IMR-90 (cell line): ENCODE measurements around the gene ABCA12. TPM values are rescaled to one million over a fixed set of nuclear protein-coding genes. Genes with fewer than 3 reads are reported as not detected.
A peak's percentile ranks its signal among the peaks of the same experiment; 100 is the strongest.

ENCODE experiments used
- ATAC-seq: fragments of 200-7000 bp; cut with Tn5 transposase; 2 replicates; pipeline ENCODE4 v1.9.1; 2020; ENCODE audit warnings: low read depth, mild to moderate bottlenecking, moderate library complexity
- BruUV-seq: library from RNA; stranded (reverse); fragments of 400-500 nt; replicated peaks from 2 replicates; lab custom pipeline; 2021; lab: Mats Ljungman, UMichigan
- CTCF ChIA-PET: fragments of 300-600 bp; formaldehyde crosslinking; extraction: SDS; loops from one replicate; lab custom pipeline; 2021; ENCODE audit warnings: antibody characterized with exemption; lab: Yijun Ruan, JAX
- POLR2A ChIA-PET: fragments of 300-600 bp; sonication (Branson Sonifier 250); formaldehyde crosslinking; loops from one replicate; lab custom pipeline; 2022; ENCODE audit warnings: antibody characterized with exemption; ENCODE audit not compliant: unreplicated experiment; lab: Charles Lee
- DNase-seq: peaks from one replicate; pipeline ENCODE4 v3.0.0; 2013
- H2AFZ ChIP-seq: replicated peaks from 2 replicates; pipeline ENCODE3; 2013; ENCODE audit warnings: low read length, mild to moderate bottlenecking; ENCODE audit not compliant: poor library complexity
- H2AK5ac ChIP-seq: 2 replicates; pipeline ENCODE4 v1.6.1; 2013; ENCODE audit warnings: low read depth, low read length, inconsistent platforms
- H2AK9ac ChIP-seq: replicated peaks from 2 replicates; pipeline ENCODE3; 2013; ENCODE audit warnings: mild to moderate bottlenecking, low read depth, low read length, moderate library complexity; ENCODE audit not compliant: poor library complexity
- H2BK120ac ChIP-seq: 2 replicates; pipeline ENCODE4 v1.6.1; 2013; ENCODE audit warnings: low read depth, low read length, inconsistent platforms
- H2BK15ac ChIP-seq: 3 replicates; pipeline ENCODE4 v1.6.1; 2013; ENCODE audit warnings: low read depth, low read length, inconsistent platforms
- H2BK20ac ChIP-seq: 2 replicates; pipeline ENCODE4 v1.6.1; 2013; ENCODE audit warnings: low read depth, mild to moderate bottlenecking, inconsistent platforms, low read length, moderate library complexity
- H2BK5ac ChIP-seq: 2 replicates; pipeline ENCODE4 v1.6.1; 2013; ENCODE audit warnings: mild to moderate bottlenecking, low read depth, low read length, inconsistent platforms; ENCODE audit not compliant: poor library complexity, severe bottlenecking
- H3K14ac ChIP-seq: replicated peaks from 2 replicates; pipeline ENCODE4 v1.6.1; 2013; ENCODE audit warnings: low read depth, low read length, inconsistent platforms
- H3K18ac ChIP-seq: 2 replicates; pipeline ENCODE4 v1.6.1; 2013; ENCODE audit warnings: low read depth, low read length, control low read depth
- H3K23ac ChIP-seq: 2 replicates; pipeline ENCODE4 v1.6.1; 2013; ENCODE audit warnings: low read depth, low read length, inconsistent platforms
- H3K27ac ChIP-seq: 2 replicates; pipeline ENCODE4 v1.5.1; 2013; ENCODE audit warnings: mild to moderate bottlenecking, control low read depth, low read length; ENCODE audit not compliant: insufficient read depth
- H3K27me3 ChIP-seq: 2 replicates; pipeline ENCODE4 v1.6.1; 2013; ENCODE audit warnings: low read length; ENCODE audit not compliant: control insufficient read depth, insufficient read depth
- H3K36me3 ChIP-seq: 2 replicates; pipeline ENCODE4 v1.6.1; 2013; ENCODE audit warnings: low read length, mixed read lengths; ENCODE audit not compliant: control insufficient read depth, insufficient read depth
- H3K4ac ChIP-seq: 2 replicates; pipeline ENCODE4 v1.6.1; 2013; ENCODE audit warnings: low read depth, low read length, inconsistent platforms
- H3K4me1 ChIP-seq: 2 replicates; pipeline ENCODE4 v1.6.1; 2013; ENCODE audit warnings: low read length, mixed read lengths; ENCODE audit not compliant: control insufficient read depth, insufficient read depth
- H3K4me2 ChIP-seq: 2 replicates; pipeline ENCODE4 v1.6.1; 2013; ENCODE audit warnings: low read depth, mild to moderate bottlenecking, control low read depth, low read length, moderate library complexity
- H3K4me3 ChIP-seq: 2 replicates; pipeline ENCODE4 v1.5.1; 2013; ENCODE audit warnings: low read depth, mild to moderate bottlenecking, control low read depth, low read length, moderate library complexity; ENCODE audit not compliant: insufficient read depth
- H3K56ac ChIP-seq: 2 replicates; pipeline ENCODE4 v1.6.1; 2013; ENCODE audit warnings: low read length, inconsistent platforms; ENCODE audit not compliant: insufficient read depth; ENCODE audit errors: extremely low read depth
- H3K79me1 ChIP-seq, 2 experiments: 2 replicates each; pipeline ENCODE4 v1.6.1; 2013; ENCODE audit warnings: low read length in 2 of 2, inconsistent platforms in 1 of 2, low read depth in 1 of 2
- H3K9ac ChIP-seq: 2 replicates; pipeline ENCODE4 v1.6.1; 2013; ENCODE audit warnings: low read depth, low read length, control low read depth
- H3K9me1 ChIP-seq: 2 replicates; pipeline ENCODE4 v1.6.1; 2013; ENCODE audit warnings: low read length, inconsistent platforms; ENCODE audit not compliant: insufficient read depth
- H3K9me3 ChIP-seq: 2 replicates; pipeline ENCODE4 v1.6.1; 2013; ENCODE audit warnings: low read length; ENCODE audit not compliant: control insufficient read depth, insufficient read depth
- H4K20me1 ChIP-seq: 2 replicates; pipeline ENCODE4 v1.6.1; 2013; ENCODE audit warnings: low read length, inconsistent platforms; ENCODE audit not compliant: insufficient read depth
- H4K5ac ChIP-seq: 2 replicates; pipeline ENCODE4 v1.6.1; 2013; ENCODE audit warnings: mild to moderate bottlenecking, low read depth, low read length, control low read depth
- H4K8ac ChIP-seq, 2 experiments: 2 replicates each; pipeline ENCODE4 v1.6.1; 2013; ENCODE audit warnings: low read depth in 2 of 2, low read length in 2 of 2, control low read depth in 1 of 2, inconsistent platforms in 1 of 2
- H4K91ac ChIP-seq: 2 replicates; pipeline ENCODE4 v1.6.1; 2013; ENCODE audit warnings: low read depth, low read length, inconsistent platforms; ENCODE audit not compliant: insufficient read depth
- BHLHE40 ChIP-seq: fragments of 150-350 bp; IDR thresholded peaks from 2 replicates; pipeline ENCODE4 v1.6.1; 2016; ENCODE audit warnings: mild to moderate bottlenecking, low read depth, low read length
- CEBPB ChIP-seq: IDR thresholded peaks from 2 replicates; pipeline ENCODE4 v1.6.1; 2012; ENCODE audit warnings: low read depth, low read length, improper control_type of control experiment
- CHD1 ChIP-seq: IDR thresholded peaks from 2 replicates; pipeline ENCODE4 v1.6.1; 2012; ENCODE audit warnings: low read depth, low read length, improper control_type of control experiment
- ELK1 ChIP-seq: fragments of 150-350 bp; IDR thresholded peaks from 2 replicates; pipeline ENCODE4 v1.6.1; 2016; ENCODE audit warnings: low read depth, mild to moderate bottlenecking, low read length, moderate library complexity, borderline replicate concordance
- FOS ChIP-seq: fragments of 150-350 bp; IDR thresholded peaks from 2 replicates; pipeline ENCODE4 v1.6.1; 2016; ENCODE audit warnings: low read depth, low read length
- MXI1 ChIP-seq: IDR thresholded peaks from 2 replicates; pipeline ENCODE4 v1.6.1; 2012; ENCODE audit warnings: low read depth, mild to moderate bottlenecking, low read length, moderate library complexity, borderline replicate concordance
- RFX5 ChIP-seq: IDR thresholded peaks from 2 replicates; pipeline ENCODE4 v1.8.0; 2012; ENCODE audit warnings: low read depth, mild to moderate bottlenecking, low read length, moderate library complexity
- SMC3 ChIP-seq: fragments of 150-350 bp; IDR thresholded peaks from 2 replicates; pipeline ENCODE4 v1.6.1; 2016; ENCODE audit warnings: low read depth, mild to moderate bottlenecking, antibody characterized with exemption, low read length, moderate library complexity
- USF2 ChIP-seq: fragments of 150-350 bp; IDR thresholded peaks from 2 replicates; pipeline ENCODE4 v1.6.1; 2017; ENCODE audit warnings: mild to moderate bottlenecking, antibody characterized with exemption, low read length, low read depth
- WGBS, 2 experiments: methylation state at CpG; one replicate each; pipeline versions ENCODE4 v1.1.5 to v1.1.7; 2013; ENCODE audit warnings: missing lambda C conversion rate in 2 of 2; ENCODE audit not compliant: insufficient read length in 1 of 2; ENCODE audit errors: extremely low coverage in 2 of 2; 5-methylcytosine and 5-hydroxymethylcytosine counted together
- dilution Hi-C: fragments of 300-500 bp; cut with HindIII; formaldehyde crosslinking; loops from one replicate; pipeline ENCODE4 v1.14.3; 2018; ENCODE audit warnings: low sequenced_read_pairs; ENCODE audit not compliant: unreplicated experiment
- in situ Hi-C: fragments of 300-500 bp; cut with MboI; formaldehyde crosslinking; loops from 3 replicates; pipeline ENCODE4 v1.14.3; 2019; ENCODE audit warnings: low sequenced_read_pairs, inconsistent platforms, mixed read lengths
- intact Hi-C: fragments of 100-400 bp; cut with micrococcal nuclease; formaldehyde crosslinking; loops from 2 replicates; pipeline ENCODE4 v1.10.0; 2022
- polyA plus RNA-seq, 3 experiments: library from polyadenylated mRNA; depleted of rRNA; stranded (reverse); fragments of >200 nt; gene quantifications; 2 replicates each; pipeline ENCODE4 v1.2.3, GENCODE V29; 2012; ENCODE audit warnings: low replicate concordance in 1 of 3
- total RNA-seq: library from RNA; depleted of rRNA; stranded (reverse); fragments of >200 nt; gene quantifications from 2 replicates; pipeline ENCODE4 v1.2.3, GENCODE V29; 2012

ABCA12 gene
- total and polyA plus RNA-seq, 2 of the 4 experiments (the other 2 are of a cell fraction), result under 0.01 TPM; not detected in 1

GRCh38 chr2:215137329-215137686 lies 1.1 kb downstream of the ABCA12 start (continued):
- no peak for TF ChIP-seq BHLHE40

- no peak overlapping the region for H3K4ac ChIP-seq
- H3K36me3 ChIP-seq, result no peaks in the 10 kb centered on the region
- no peak overlapping the region for H2BK15ac ChIP-seq
- H2AK5ac ChIP-seq, result no peak overlapping the region
- H3K56ac ChIP-seq, result no peak overlapping the region
- H3K79me1 ChIP-seq, result no peaks in the 10 kb centered on the region
- H2AFZ ChIP-seq, result no peak overlapping the region
- intact Hi-C loops (no loop called here), in situ Hi-C loops (no loop called here), dilution Hi-C loops (no loop called here)
- no peak overlapping the region for H4K5ac ChIP-seq
- WGBS, 2 experiments, result no CpG with 5 or more reads among the region's 3 CpGs
- no peak overlapping the region for H3K14ac ChIP-seq
- CTCF ChIA-PET, result interaction anchor here (0.7 kb wide), 1 partner anchor 188 kb away, joined by 3 read pairs; no protein-coding TSS in a partner anchor
- H4K20me1 ChIP-seq, result no peaks in the 10 kb centered on the region
- no peaks in the 10 kb centered on the region for H3K9me3 ChIP-seq
- no peak overlapping the region for H2BK20ac ChIP-seq
- no peak overlapping the region for H2AK9ac ChIP-seq
- H3K27me3 ChIP-seq, result no peaks in the 10 kb centered on the region; the same call in 1 of the 2 replicates
- no peak overlapping the region for H4K8ac ChIP-seq
- POLR2A ChIA-PET, result no interaction called here
- ATAC-seq (peak; percentile 27; the same call in 1 of the 2 replicates), DNase-seq (peak; percentile 6)
- no peak overlapping the region for H2BK5ac ChIP-seq
- H3K23ac ChIP-seq, result no peak overlapping the region
- no peak overlapping the region for H3K9ac ChIP-seq
- no peak overlapping the region for H2BK120ac ChIP-seq
- peaks cover 3% of the 10 kb centered on the region; the same call in 1 of the 2 replicates for H3K4me1 ChIP-seq
- no peak overlapping the region for H3K18ac ChIP-seq
- H4K91ac ChIP-seq, result no peak overlapping the region
- H3K4me3 ChIP-seq, result no peak overlapping the region
- no TSS peak for BruUV-seq
- no peak for TF ChIP-seq RFX5
- TF ChIP-seq USF2, result no peak
- TF ChIP-seq ELK1, result no peak
- no peak for TF ChIP-seq MXI1
- no peak for TF ChIP-seq SMC3
- TF ChIP-seq CEBPB, result no peak
- TF ChIP-seq FOS, result no peak
- TF ChIP-seq CHD1, result no peak
- no peaks in the 10 kb centered on the region for H3K9me1 ChIP-seq
- H3K4me2 ChIP-seq, result no peak overlapping the region
- no peak overlapping the region for H3K27ac ChIP-seq
Measured at GRCh38 chr2:215136669-215137328, 1.6 kb downstream of the ABCA12 start.
